HepG2 (cell line): ENCODE measurements around the gene GMEB1. TPM values are rescaled to one million over a fixed set of nuclear protein-coding genes. Genes with fewer than 3 reads are reported as not detected.

Source experiments
- AGO1 ChIP-seq: fragments of 200-400 bp; formaldehyde crosslinking; IDR thresholded peaks from 2 replicates; pipeline ENCODE4 v1.6.1; 2017; ENCODE audit warnings: mild to moderate bottlenecking, low read depth, low read length, moderate library complexity; ENCODE audit not compliant: poor library complexity, severe bottlenecking
- DNMT3B ChIP-seq: conservative IDR thresholded peaks from 2 replicates; pipeline ENCODE4 v1.6.1; 2016; ENCODE audit warnings: missing biosample characterization, control low read depth
- EEA1 ChIP-seq: sonication (generic); formaldehyde crosslinking; IDR thresholded peaks from 2 replicates; pipeline ENCODE4 v1.5.1; 2020; ENCODE audit warnings: mild to moderate bottlenecking, missing genetic modification reagents, borderline replicate concordance
- GABPB1 ChIP-seq: IDR thresholded peaks from 2 replicates; pipeline ENCODE4 v1.6.1; 2016; ENCODE audit warnings: mild to moderate bottlenecking, missing genetic modification reagents, moderate library complexity, missing compliant biosample characterization
- HOXD1 ChIP-seq: sonication (generic); formaldehyde crosslinking; IDR thresholded peaks from 2 replicates; pipeline ENCODE4 v1.5.0; 2020; ENCODE audit warnings: missing genetic modification reagents
- IRF2 ChIP-seq: IDR thresholded peaks from 2 replicates; pipeline ENCODE4 v1.6.1; 2018; ENCODE audit warnings: missing genetic modification reagents, missing compliant biosample characterization
- MEF2D ChIP-seq: sonication (generic); formaldehyde crosslinking; IDR thresholded peaks from 2 replicates; pipeline ENCODE4 v1.5.1; 2020; ENCODE audit warnings: mild to moderate bottlenecking, missing genetic modification reagents
- NFE2 ChIP-seq: sonication (generic); formaldehyde crosslinking; IDR thresholded peaks from 2 replicates; pipeline ENCODE4 v1.4.0; 2020; ENCODE audit warnings: missing genetic modification reagents
- ONECUT2 ChIP-seq: sonication (generic); formaldehyde crosslinking; IDR thresholded peaks from 2 replicates; pipeline ENCODE4 v1.4.0; 2020; ENCODE audit warnings: missing genetic modification reagents
- RARG ChIP-seq: sonication (generic); formaldehyde crosslinking; IDR thresholded peaks from 2 replicates; pipeline ENCODE4 v1.4.0; 2020; ENCODE audit warnings: low read depth, mild to moderate bottlenecking, missing genetic modification reagents
- SP2 ChIP-seq: sonication (generic); formaldehyde crosslinking; IDR thresholded peaks from 2 replicates; pipeline ENCODE4 v1.5.1; 2020; ENCODE audit warnings: mild to moderate bottlenecking, missing genetic modification reagents
- TP53 ChIP-seq: sonication (generic); formaldehyde crosslinking; conservative IDR thresholded peaks from 2 replicates; pipeline ENCODE4 v1.4.0; 2020; ENCODE audit warnings: missing genetic modification reagents
- ZKSCAN8 ChIP-seq: IDR thresholded peaks from 2 replicates; pipeline ENCODE4 v1.6.1; 2016; ENCODE audit warnings: borderline replicate concordance, missing genetic modification reagents, missing compliant biosample characterization
- ZNF333 ChIP-seq: sonication (generic); formaldehyde crosslinking; IDR thresholded peaks from 2 replicates; pipeline ENCODE4 v1.4.0; 2020; ENCODE audit warnings: mild to moderate bottlenecking, missing genetic modification reagents, borderline replicate concordance
- ZNF607 ChIP-seq: sonication (generic); formaldehyde crosslinking; IDR thresholded peaks from 2 replicates; pipeline ENCODE4 v1.5.1; 2020; ENCODE audit warnings: missing genetic modification reagents, mild to moderate bottlenecking, borderline replicate concordance
- ZNF615 ChIP-seq: sonication (generic); formaldehyde crosslinking; IDR thresholded peaks from 2 replicates; pipeline ENCODE4 v1.5.0; 2020; ENCODE audit warnings: mild to moderate bottlenecking, missing genetic modification reagents, borderline replicate concordance
- ZNF644 ChIP-seq: IDR thresholded peaks from 2 replicates; pipeline ENCODE4 v1.6.1; 2016; ENCODE audit warnings: low read depth
- ZNF720 ChIP-seq: sonication (generic); formaldehyde crosslinking; IDR thresholded peaks from 2 replicates; pipeline ENCODE4 v1.4.0; 2020; ENCODE audit warnings: missing genetic modification reagents
- ZNF782 ChIP-seq: sonication (generic); formaldehyde crosslinking; IDR thresholded peaks from 2 replicates; pipeline ENCODE4 v1.4.0; 2020; ENCODE audit warnings: missing genetic modification reagents, mild to moderate bottlenecking, borderline replicate concordance
- polyA plus RNA-seq, 8 experiments: library from polyadenylated mRNA; depleted of rRNA in 3 of 8; stranded (reverse) in 7 of 8; unstranded in 1 of 8; fragments of >200 nt; fragmentation: Illumina TruSeq in 4 of 8; extraction: Trizol in 4 of 8; gene quantifications; 2 replicates each; pipeline versions ENCODE4 v1.2.1 to v1.2.3, GENCODE V29; 2011 to 2016; ENCODE audit warnings: low read depth in 4 of 8, missing spikeins in 1 of 8, mixed read lengths in 1 of 8; ENCODE audit not compliant: insufficient read depth in 1 of 8
- total RNA-seq, 5 experiments: library from RNA; depleted of rRNA; stranded (reverse); fragments of >200 nt; fragmentation: Illumina TruSeq; extraction: Trizol; gene quantifications; 2 replicates each; pipeline ENCODE4 v1.2.3, GENCODE V29; 2016; ENCODE audit warnings: low read depth in 1 of 5
- TF ChIP-seq, protein P1 (sequence below): fragments of 450-650 bp; IDR thresholded peaks from 2 replicates; pipeline ENCODE4 v1.6.1; 2017
- TF ChIP-seq, protein P2 (sequence below): fragments of 450-650 bp; IDR thresholded peaks from 2 replicates; pipeline ENCODE4 v1.6.1; 2017; ENCODE audit warnings: mild to moderate bottlenecking
- TF ChIP-seq, protein P3 (sequence below): sonication (generic); formaldehyde crosslinking; IDR thresholded peaks from 2 replicates; pipeline ENCODE4 v1.4.0; 2020; ENCODE audit warnings: missing genetic modification reagents
- TF ChIP-seq, protein P4 (sequence below): IDR thresholded peaks from 2 replicates; pipeline ENCODE4 v1.6.1; 2016; ENCODE audit warnings: control low read depth

GMEB1 gene
- total and polyA plus RNA-seq, 2 of the 13 experiments (the other 11 are each of a cell fraction or from before 2014, with no cell fraction given) = 3.0 to 6.0 TPM

DNA sequence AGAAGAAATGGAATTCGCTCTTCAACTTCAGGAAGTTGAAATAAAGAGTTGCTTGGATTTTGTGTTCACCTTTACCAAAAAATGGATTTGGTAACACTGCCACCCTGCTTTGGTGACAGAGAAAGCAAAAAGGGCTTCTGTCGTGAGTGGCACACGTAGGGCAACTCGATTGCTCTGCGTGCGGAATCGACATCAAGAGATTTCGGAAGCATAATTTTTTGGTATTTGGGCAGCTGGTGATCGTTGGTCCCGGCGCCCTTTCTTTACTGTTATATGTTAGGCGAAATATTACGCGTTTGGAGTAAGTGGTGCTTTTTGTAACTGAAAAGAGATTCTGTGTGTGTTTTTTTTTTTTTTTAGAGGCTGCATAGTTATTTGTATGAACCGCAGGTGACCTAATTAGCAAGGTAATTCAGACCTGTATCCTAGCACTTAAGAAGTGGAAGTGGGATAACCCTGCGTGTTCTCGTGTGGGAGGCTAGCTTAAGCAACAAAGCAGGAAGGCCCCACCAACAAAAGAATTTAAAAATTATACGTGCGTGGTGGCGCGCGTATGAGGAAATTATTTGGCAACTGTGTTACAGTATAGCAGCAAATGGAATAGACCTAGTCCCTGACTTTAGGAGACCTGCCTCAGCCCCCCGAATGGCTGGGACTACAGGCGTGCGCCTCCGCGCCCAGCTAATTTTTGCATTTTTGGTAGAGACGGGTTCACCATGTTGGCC lies 19.9 kb upstream of the GMEB1 start, which contains the start of gene RNU11 (continued):
- TF ChIP-seq MEF2D (CRISPR knock-in tag) (peak; percentile 58), TP53 (peak; percentile 69; the same call in 1 of the 2 replicates), ZNF644 (CRISPR knock-in tag) (no peak), ZNF782 (CRISPR knock-in tag) (no peak), SP2 (no peak), IRF2 (CRISPR knock-in tag) (peak; percentile 98), EEA1 (no peak), AGO1 (no peak), NFE2 (CRISPR knock-in tag) (peak; percentile 30; the same call in 1 of the 2 replicates), ZNF607 (CRISPR knock-in tag) (no peak), ZKSCAN8 (CRISPR knock-in tag) (peak; percentile 93; the same call in 1 of the 2 replicates), ZNF615 (CRISPR knock-in tag) (peak; percentile 98; the same call in 1 of the 2 replicates), ZNF333 (CRISPR knock-in tag) (peak; percentile 89; the same call in 1 of the 2 replicates), RARG (CRISPR knock-in tag) (peak; percentile 96; the same call in 1 of the 2 replicates), DNMT3B (CRISPR knock-in tag) (peak; percentile 95), ONECUT2 (CRISPR knock-in tag) (peak; percentile 75), HOXD1 (peak; percentile 67), GABPB1 (peak; percentile 58), ZNF720 (CRISPR knock-in tag) (peak; percentile 95)
- TF ChIP-seq, protein P1, sequence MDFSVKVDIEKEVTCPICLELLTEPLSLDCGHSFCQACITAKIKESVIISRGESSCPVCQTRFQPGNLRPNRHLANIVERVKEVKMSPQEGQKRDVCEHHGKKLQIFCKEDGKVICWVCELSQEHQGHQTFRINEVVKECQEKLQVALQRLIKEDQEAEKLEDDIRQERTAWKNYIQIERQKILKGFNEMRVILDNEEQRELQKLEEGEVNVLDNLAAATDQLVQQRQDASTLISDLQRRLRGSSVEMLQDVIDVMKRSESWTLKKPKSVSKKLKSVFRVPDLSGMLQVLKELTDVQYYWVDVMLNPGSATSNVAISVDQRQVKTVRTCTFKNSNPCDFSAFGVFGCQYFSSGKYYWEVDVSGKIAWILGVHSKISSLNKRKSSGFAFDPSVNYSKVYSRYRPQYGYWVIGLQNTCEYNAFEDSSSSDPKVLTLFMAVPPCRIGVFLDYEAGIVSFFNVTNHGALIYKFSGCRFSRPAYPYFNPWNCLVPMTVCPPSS = no peak
- TF ChIP-seq, protein P2, sequence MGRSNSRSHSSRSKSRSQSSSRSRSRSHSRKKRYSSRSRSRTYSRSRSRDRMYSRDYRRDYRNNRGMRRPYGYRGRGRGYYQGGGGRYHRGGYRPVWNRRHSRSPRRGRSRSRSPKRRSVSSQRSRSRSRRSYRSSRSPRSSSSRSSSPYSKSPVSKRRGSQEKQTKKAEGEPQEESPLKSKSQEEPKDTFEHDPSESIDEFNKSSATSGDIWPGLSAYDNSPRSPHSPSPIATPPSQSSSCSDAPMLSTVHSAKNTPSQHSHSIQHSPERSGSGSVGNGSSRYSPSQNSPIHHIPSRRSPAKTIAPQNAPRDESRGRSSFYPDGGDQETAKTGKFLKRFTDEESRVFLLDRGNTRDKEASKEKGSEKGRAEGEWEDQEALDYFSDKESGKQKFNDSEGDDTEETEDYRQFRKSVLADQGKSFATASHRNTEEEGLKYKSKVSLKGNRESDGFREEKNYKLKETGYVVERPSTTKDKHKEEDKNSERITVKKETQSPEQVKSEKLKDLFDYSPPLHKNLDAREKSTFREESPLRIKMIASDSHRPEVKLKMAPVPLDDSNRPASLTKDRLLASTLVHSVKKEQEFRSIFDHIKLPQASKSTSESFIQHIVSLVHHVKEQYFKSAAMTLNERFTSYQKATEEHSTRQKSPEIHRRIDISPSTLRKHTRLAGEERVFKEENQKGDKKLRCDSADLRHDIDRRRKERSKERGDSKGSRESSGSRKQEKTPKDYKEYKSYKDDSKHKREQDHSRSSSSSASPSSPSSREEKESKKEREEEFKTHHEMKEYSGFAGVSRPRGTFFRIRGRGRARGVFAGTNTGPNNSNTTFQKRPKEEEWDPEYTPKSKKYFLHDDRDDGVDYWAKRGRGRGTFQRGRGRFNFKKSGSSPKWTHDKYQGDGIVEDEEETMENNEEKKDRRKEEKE = no peak
- TF ChIP-seq, protein P3, sequence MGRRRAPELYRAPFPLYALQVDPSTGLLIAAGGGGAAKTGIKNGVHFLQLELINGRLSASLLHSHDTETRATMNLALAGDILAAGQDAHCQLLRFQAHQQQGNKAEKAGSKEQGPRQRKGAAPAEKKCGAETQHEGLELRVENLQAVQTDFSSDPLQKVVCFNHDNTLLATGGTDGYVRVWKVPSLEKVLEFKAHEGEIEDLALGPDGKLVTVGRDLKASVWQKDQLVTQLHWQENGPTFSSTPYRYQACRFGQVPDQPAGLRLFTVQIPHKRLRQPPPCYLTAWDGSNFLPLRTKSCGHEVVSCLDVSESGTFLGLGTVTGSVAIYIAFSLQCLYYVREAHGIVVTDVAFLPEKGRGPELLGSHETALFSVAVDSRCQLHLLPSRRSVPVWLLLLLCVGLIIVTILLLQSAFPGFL (CRISPR knock-in tag) = 0 out of 2 replicates have a peak, but pooled peaks have one; percentile 28
- TF ChIP-seq, protein P4, sequence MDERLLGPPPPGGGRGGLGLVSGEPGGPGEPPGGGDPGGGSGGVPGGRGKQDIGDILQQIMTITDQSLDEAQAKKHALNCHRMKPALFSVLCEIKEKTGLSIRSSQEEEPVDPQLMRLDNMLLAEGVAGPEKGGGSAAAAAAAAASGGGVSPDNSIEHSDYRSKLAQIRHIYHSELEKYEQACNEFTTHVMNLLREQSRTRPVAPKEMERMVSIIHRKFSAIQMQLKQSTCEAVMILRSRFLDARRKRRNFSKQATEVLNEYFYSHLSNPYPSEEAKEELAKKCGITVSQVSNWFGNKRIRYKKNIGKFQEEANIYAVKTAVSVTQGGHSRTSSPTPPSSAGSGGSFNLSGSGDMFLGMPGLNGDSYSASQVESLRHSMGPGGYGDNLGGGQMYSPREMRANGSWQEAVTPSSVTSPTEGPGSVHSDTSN (CRISPR knock-in tag) = peak; percentile 41
